Measurements from ENCODE around the gene KRTCAP2. TPM values are rescaled to one million over a fixed set of nuclear protein-coding genes. Genes with fewer than 3 reads are reported as not detected.

The KRTCAP2 gene
- total RNA-seq, 4 donors from 2014 or later: 77.1 to 180 (median 113) TPM

DNA sequence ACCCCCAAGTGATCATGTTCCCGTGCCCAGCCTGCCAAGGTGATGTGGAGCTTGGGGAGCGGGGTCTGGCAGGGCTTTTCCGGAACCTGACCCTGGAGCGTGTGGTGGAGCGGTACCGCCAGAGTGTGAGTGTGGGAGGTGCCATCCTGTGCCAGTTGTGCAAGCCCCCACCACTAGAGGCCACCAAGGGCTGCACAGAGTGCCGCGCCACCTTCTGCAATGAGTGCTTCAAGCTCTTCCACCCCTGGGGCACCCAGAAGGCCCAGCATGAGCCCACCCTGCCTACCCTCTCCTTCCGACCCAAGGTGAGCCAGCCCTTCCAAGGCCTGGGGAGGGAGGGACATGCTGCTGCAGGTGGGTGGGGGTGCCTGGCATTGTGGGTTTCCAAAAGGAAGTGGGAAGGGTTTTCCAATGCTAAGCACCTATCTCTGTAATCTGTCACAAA is 2.8 kb upstream of the KRTCAP2 start:
- WGBS: 87% methylated on average over 4 of the region's 9 CpGs
- no peak for TF ChIP-seq POLR2A (IDR thresholded peaks at IDR 0.05)
- TF ChIP-seq EP300 (IDR thresholded peaks at IDR 0.05): no peak
- no peak for TF ChIP-seq POLR2AphosphoS5 (IDR thresholded peaks at IDR 0.05)
- TF ChIP-seq CTCF (IDR thresholded peaks at IDR 0.05): no peak
- H3K27me3 ChIP-seq: peaks cover 15% of the 10 kb centered on the region
- peaks cover 41% of the 10 kb centered on the region for H3K4me1 ChIP-seq
- H3K4me3 ChIP-seq: no peak overlapping the region
- peak; percentile 65 to 73 for DNase-seq (ENCODE audit: low spot score in 2 of 2)
- H3K36me3 ChIP-seq: no peaks in the 10 kb centered on the region
- H3K27ac ChIP-seq: no peak overlapping the region
- no peaks in the 10 kb centered on the region for H3K9me3 ChIP-seq

GRCh38 chr1:155175281-155175926 is 2.3 kb upstream of the KRTCAP2 start:
- 89% methylated on average over 10 of the region's 12 CpGs for WGBS
- Histone ChIP-seq H3K27me3 (peaks cover 15% of the 10 kb centered on the region), H3K27ac (no peak overlapping the region), H3K36me3 (peaks cover 5% of the 10 kb centered on the region), H3K9me3 (no peaks in the 10 kb centered on the region), H3K4me3 (no peak overlapping the region), H3K4me1 (peaks cover 41% of the 10 kb centered on the region)
- TF ChIP-seq POLR2AphosphoS5 (IDR thresholded peaks at IDR 0.05) (no peak), EP300 (IDR thresholded peaks at IDR 0.05) (no peak), POLR2A (IDR thresholded peaks at IDR 0.05) (no peak), CTCF (IDR thresholded peaks at IDR 0.05) (no peak)
- peak; percentile 62 to 78 for DNase-seq (ENCODE audit: low spot score in 2 of 2)

GRCh38 chr1:155174324-155175280 is 1.5 kb upstream of the KRTCAP2 start:
- H3K36me3 ChIP-seq: peaks cover 11% of the 10 kb centered on the region
- H3K4me1 ChIP-seq: peaks cover 41% of the 10 kb centered on the region
- peak overlapping the region; percentile 89 for H3K4me3 ChIP-seq

GRCh38 chr1:155173478-155174323 is 597 bp upstream of the KRTCAP2 start, which contains the start of gene TRIM46:
TSS of gene TRIM46 (plus strand) at chr1:155173849. CDS start at chr1:155173967, 118 bp downstream.
- TF ChIP-seq POLR2AphosphoS5 (IDR thresholded peaks at IDR 0.05): no peak
- H3K4me1 ChIP-seq: peaks cover 41% of the 10 kb centered on the region
- H3K4me3 ChIP-seq: peak within 1 kb of the TSS; percentile 89
- peak within 1 kb of the TSS; percentile 90 for H3K27ac ChIP-seq
- DNase-seq (ENCODE audit: low spot score in 2 of 2): peak; percentile 77 to 79
- peaks cover 15% of the 10 kb centered on the region for H3K27me3 ChIP-seq
- H3K9me3 ChIP-seq: no peaks in the 10 kb centered on the region
- 3% methylated on average over 37 of the region's 38 CpGs for WGBS
- peaks cover 20% of the 10 kb centered on the region for H3K36me3 ChIP-seq

More at GRCh38 chr1:155174324-155175280, 1.5 kb upstream of the KRTCAP2 start:
- 10% methylated on average over 35 of the region's 35 CpGs for WGBS
- Histone ChIP-seq H3K9me3 (no peaks in the 10 kb centered on the region), H3K27me3 (peaks cover 15% of the 10 kb centered on the region), H3K27ac (no peak overlapping the region)
- TF ChIP-seq EP300 (IDR thresholded peaks at IDR 0.05) (no peak), POLR2A (IDR thresholded peaks at IDR 0.05) (no peak), POLR2AphosphoS5 (IDR thresholded peaks at IDR 0.05) (no peak), CTCF (IDR thresholded peaks at IDR 0.05) (no peak)
- DNase-seq (ENCODE audit: low spot score in 2 of 2): peak; percentile 74 to 76
